SK-N-SH treated with all-trans-retinoic acid at 6 μM for 48 hours (cell line): ENCODE data around the gene NRN1L.

Experiments
- ARNTL ChIP-seq: fragments of 450-650 bp; formaldehyde crosslinking; IDR thresholded peaks from 2 replicates; pipeline ENCODE4 v1.5.0; 2020; ENCODE audit warnings: low read depth, mild to moderate bottlenecking, moderate library complexity, borderline replicate concordance
- CREB5 ChIP-seq: fragments of 250-450 bp; sonication (Bioruptor Pico); IDR thresholded peaks from 2 replicates; pipeline ENCODE4 v1.5.1; 2020; ENCODE audit warnings: low read depth, mild to moderate bottlenecking, moderate library complexity
- ZNF565 ChIP-seq: fragments of 450-650 bp; formaldehyde crosslinking; conservative IDR thresholded peaks from 2 replicates; pipeline ENCODE4 v1.5.0; 2020; ENCODE audit warnings: low read depth, mild to moderate bottlenecking, moderate library complexity

GRCh38 chr16:67872631-67873434 is 11.9 kb upstream of the NRN1L start, which contains the start of gene EDC4:
- TF ChIP-seq CREB5 (no peak), ZNF565 (CRISPR knock-in tag) (no peak), ARNTL (no peak)
